Upper lobe of left lung (tissue), 4 donors: ENCODE results near the gene WNK2.

Experiments used
- POLR2A ChIP-seq, 4 donors: fragments of 450-650 bp; IDR thresholded peaks; one replicate each; pipeline ENCODE4 v1.5.1; 2016 to 2017; ENCODE audit warnings: antibody characterized with exemption in 4 of 4, mild to moderate bottlenecking in 2 of 4
- TF ChIP-seq, protein P1 (sequence below), 6 experiments: fragments of 450-650 bp in 4 of 6; fragments of 200-600 bp in 2 of 6; sonication (generic) in 2 of 6; IDR thresholded peaks; one replicate each; pipeline ENCODE4 v1.5.1; 2016 to 2019; ENCODE audit warnings: antibody characterized with exemption in 6 of 6

DNA sequence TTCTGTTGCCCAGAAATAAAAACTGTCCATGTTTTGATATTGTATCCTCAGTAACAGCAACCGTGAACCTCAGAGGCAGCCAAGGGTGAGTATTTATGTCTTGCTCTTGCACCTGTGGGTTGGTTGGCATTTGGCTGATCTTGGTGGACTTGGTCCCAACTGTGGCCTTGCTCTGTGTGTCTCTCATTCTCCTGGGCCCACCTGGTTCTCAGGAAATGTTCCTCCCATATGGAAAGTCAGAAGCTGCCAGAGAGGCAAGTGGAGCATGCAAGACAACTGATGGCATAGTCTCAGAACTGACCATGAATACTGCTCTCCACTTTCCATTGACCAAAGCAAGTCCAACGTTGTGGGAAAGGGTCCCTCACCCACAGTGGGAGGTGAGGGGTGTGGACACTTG is 36.3 kb upstream of the WNK2 start:
- TF ChIP-seq, protein P1, sequence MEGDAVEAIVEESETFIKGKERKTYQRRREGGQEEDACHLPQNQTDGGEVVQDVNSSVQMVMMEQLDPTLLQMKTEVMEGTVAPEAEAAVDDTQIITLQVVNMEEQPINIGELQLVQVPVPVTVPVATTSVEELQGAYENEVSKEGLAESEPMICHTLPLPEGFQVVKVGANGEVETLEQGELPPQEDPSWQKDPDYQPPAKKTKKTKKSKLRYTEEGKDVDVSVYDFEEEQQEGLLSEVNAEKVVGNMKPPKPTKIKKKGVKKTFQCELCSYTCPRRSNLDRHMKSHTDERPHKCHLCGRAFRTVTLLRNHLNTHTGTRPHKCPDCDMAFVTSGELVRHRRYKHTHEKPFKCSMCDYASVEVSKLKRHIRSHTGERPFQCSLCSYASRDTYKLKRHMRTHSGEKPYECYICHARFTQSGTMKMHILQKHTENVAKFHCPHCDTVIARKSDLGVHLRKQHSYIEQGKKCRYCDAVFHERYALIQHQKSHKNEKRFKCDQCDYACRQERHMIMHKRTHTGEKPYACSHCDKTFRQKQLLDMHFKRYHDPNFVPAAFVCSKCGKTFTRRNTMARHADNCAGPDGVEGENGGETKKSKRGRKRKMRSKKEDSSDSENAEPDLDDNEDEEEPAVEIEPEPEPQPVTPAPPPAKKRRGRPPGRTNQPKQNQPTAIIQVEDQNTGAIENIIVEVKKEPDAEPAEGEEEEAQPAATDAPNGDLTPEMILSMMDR (IDR thresholded peaks at IDR 0.05) = no peak
- TF ChIP-seq POLR2A (IDR thresholded peaks at IDR 0.05) = no peak
